Measurements from ENCODE around the gene TNFAIP8L3.

- TF ChIP-seq ILK (tag; IDR thresholded peaks at IDR 0.05; ENCODE audit: borderline replicate concordance, low read depth) (no peak), CEBPB (tag; IDR thresholded peaks at IDR 0.05) (no peak), MXI1 (IDR thresholded peaks at IDR 0.05; ENCODE audit: low read depth, low read length) (no peak)
- TF ChIP-seq, protein P1, sequence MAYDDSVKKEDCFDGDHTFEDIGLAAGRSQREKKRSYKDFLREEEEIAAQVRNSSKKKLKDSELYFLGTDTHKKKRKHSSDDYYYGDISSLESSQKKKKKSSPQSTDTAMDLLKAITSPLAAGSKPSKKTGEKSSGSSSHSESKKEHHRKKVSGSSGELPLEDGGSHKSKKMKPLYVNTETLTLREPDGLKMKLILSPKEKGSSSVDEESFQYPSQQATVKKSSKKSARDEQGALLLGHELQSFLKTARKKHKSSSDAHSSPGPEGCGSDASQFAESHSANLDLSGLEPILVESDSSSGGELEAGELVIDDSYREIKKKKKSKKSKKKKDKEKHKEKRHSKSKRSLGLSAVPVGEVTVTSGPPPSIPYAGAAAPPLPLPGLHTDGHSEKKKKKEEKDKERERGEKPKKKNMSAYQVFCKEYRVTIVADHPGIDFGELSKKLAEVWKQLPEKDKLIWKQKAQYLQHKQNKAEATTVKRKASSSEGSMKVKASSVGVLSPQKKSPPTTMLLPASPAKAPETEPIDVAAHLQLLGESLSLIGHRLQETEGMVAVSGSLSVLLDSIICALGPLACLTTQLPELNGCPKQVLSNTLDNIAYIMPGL (CRISPR knock-in tag; IDR thresholded peaks at IDR 0.05) = no peak
Measured at GRCh38 chr15:51107612-51108011, 12.9 kb upstream of the TNFAIP8L3 start.

All from K562 (cell line).